Colon (tissue), 2 donors: ENCODE measurements around the gene PRRG2.

ENCODE experiments used
- FAIRE-seq: peaks from 2 replicates; lab custom pipeline; 2012; peaks lifted over from hg19 to GRCh38; lab: Jason Lieb, UNC
- donor health status: control.
- donor health status: control.

The PRRG2 gene

DNA sequence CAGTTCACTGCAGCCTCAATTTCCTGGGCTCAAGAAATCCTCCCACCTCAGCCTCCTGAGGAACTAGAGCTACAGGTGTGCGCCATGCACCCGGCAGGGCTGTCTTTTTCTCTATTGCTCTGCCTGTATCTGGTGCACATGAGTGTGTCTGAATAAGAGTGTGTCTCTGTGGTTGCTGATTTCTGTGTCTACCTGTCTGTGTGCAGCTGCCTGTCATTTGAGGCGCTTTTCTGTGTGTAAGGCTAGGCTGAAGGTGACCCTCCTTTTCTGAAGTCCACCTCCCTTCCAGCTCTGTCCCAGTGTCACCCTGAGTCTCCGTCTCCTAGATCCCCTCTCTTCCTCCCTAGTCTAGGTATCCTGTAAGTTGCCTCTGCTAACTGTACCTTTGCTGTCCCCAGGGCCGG, 8.4 kb downstream of the PRRG2 start:
- FAIRE-seq, result no peak

DNA sequence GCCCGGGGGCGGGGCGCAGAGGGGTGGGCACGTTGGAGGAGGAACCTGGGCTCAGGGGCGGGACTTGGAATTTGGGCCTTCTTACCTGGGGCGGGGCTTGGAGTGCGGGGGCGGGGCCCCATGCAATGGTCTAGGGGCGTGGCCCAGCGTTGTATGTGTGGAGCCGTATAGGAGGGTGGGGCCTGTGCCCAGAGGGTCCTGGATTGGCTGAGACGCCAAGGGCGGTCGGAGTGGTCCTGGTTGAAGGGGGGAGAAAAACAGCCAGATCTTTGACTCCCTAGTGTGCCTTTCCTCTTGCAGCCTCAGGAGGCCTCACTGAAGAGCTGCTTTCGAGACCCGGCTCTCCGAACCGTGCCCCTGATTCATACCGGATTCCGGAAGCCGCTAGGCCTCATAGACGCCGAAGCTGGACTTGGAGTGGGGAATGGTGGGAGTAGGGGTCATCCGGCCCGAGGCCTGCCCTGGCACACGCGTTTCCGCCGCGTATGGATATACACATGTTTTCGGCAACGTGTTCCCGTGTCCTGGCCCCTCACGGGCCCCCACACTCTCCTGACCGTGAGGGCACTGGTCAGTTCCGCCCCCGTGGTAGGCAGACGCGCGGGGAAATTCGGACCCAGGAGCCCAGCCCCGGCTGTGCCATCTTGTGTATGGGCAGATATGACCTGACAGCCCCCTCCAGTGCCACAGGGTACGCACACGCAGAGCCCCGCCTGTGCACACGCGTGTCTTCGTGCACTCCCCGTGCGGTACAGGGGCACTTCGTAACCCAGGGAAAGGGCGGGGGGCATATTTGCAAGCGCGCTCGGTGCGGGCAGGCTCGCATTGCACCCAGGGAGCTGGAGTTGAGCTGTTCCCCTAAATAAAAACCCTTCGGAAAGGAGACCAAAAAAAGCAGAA, 9.2 kb downstream of the PRRG2 start:
- no peak for FAIRE-seq

DNA sequence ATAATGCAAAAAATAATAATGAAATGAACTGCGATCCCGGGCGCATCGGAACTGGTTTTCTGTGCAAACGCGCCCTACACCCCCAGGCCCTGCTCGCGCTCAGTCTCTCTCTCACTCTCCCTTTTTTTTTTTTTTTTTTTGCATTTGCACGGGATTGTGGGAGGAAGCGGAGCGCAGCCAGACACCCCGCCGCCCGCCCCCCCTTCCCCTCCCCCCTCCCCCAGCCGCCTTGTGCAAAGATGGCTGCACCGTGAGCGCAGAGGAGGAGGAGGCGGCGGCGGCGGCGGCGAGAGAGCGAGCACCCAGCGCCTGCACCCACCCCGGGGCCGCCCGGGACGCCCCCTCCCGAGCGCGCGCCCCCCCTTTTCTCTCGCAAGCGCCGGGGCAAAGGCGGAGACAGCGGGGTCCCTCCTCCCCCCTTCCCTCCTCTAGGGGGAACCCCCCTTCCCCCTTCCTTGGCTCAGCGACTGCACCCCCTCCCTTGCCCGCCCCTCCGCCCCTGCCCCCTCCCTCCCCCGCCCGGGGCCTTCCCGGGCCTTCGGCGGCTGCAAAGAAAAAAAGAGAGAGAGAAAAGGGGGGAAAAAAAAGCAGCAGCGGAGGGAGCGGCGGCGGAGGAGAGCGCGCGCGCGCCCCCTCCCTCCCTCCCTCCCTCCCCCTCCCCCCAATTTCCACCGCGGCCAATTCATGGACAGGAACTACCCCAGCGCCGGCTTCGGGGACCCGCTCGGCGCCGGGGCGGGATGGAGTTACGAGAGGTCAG, 10.0 kb downstream of the PRRG2 start, which contains the start of gene PRR12:
TSS of gene PRR12 (plus strand) at position 212 of the 760 bp plus-strand sequence. CDS start at position 685, 473 bp downstream.
- FAIRE-seq, result no peak

DNA sequence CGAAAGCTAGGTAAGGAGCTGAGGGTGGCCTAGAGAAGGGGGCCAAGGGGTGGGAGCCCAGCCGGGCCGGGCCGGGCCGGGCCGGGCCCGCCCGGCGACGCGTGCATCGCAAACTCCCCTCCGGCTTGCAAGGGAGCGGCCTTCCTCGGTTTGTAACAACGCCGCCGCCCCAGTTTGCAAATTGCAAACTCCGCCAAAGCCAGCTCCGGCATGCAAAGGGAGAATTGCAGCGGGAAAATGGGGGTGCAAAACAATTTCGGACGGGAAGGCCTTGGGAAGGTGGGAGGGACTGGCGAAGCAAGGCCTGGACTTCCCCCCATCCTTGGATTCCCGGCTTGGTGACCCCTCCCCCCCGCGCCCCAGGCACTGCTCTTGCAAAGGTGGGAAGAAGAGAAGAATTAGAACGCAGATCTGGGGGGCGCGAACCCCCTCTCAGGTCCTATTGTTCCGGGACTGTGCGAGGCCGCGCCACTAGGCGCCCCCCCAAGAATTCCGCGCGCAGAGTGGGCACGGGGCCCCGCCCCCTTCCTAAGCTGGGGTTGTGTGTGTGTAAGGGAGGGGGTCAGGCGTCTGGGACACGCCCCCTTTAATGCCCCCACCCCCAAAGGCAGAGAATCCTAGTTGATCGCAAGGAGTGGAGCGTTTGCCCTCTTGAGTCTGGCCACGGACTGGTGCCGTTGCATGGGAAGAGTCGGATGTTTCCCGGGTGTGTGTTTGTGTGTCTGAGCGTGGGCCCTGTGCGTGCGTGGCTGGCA, 10.8 kb downstream of the PRRG2 start:
- no peak for FAIRE-seq

DNA sequence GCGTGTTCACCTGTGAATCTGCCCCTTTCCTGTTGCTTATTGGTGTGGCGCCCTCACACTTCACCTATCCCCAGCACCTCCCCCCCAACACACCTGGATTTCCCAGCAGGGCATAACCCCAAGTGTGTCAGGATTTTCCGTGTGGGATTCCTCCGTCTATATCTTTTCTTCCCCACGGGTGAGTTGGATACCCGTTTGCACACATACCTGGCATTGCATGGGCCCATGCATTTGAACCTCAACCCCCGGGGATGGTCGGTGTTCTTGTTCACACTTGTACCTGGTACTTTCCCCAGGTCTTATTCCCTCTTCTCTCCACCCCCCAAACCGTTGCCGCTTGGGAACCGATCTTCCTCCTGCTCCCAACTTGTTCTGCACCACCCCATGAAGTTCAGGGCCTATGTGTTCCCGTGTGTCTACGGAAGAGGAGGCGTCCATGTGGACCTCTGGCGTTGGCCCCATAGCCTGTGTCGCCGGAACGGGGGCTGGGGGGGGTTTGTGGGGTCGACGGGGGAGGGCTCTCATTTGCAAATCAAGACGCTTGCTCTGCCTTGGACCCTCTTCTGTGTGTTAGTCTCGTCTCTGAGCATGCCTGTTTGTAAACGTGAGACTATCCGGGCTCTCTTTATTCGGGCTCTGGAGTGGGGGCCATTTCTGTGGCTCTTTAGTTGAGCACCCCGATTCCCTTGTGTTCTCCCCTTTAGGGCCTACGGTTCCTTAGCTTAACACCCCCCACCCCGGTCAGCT, 11.5 kb downstream of the PRRG2 start:
- FAIRE-seq, result no peak

DNA sequence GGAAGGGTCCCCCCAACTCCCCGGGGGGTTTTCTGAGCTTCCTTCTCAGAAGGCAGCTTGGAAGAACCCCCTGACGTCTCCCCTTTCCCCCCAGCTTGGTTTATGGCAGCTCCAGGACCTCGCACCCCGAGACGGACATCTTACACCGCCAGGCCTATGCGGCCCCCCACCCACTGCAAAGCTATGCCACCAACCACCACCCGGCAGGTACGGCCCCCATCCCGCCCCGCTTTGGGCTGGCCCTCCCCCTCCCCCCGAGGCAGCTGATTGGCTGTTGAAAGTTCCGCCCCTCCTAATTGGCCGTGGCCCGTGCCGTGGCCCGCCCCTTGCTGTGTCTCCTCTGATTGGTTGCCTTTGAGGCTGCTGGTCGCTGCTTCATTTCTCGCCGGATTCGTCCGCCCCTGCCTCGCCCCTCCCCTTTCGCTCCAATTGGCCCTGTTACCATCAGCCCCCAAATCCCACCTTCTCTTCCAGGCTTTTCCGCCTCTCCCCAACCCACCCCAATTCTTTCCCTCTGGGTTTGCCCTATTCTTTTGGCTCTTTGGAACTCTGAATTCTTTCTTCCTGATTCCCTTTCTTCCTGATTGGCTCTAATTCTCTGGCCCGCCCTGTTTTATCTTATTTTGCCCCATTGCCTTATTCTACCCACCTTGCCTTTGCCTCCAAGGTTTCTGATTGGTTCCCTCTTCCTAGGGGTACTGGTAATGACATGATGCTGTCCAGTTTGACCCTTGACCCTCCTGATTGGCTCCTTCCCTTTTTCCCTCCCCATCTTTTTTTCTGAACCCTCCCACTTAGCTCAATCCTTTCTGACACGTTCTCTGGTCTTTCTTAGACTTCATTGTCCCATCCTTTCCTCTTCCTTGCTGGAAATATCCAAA, 12.4 kb downstream of the PRRG2 start:
- FAIRE-seq, result no peak

DNA sequence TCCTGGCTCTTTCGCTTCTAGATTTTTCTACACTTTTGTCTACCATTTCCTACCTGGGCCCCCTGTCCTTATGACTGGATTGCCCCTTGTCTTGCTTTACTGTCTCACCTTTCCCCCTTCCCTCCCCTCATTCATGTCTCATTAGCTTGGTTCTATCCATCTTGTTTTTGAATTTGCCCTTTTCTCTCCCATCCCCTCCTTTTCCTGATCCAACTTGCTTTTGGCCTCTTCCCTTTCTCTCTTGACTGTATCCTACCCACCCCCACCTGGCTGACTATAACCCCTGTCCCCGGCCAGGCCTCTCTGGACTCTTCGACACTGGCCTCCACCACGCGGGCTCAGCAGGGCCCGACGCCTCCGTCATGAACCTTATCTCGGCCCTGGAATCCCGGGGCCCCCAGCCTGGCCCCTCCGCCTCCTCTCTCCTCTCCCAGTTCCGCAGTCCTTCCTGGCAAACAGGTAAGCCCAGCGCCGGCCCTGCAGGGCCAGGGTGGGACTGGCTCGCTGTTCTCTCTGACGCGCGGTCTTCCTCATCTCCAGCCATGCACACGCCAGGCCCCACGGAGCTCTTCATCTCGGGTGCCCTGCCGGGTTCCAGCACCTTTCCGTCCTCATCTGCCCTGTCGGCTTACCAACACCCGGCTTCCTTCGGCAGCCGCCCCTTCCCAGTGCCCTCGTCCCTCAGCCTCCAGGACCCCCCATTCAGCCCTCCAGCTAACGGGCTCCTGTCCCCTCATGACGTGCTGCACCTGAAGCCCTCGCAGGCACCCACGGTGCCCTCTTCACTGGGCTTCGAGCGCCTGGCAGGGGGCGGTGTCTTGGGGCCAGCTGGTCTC, 13.3 kb downstream of the PRRG2 start:
- no peak for FAIRE-seq

DNA sequence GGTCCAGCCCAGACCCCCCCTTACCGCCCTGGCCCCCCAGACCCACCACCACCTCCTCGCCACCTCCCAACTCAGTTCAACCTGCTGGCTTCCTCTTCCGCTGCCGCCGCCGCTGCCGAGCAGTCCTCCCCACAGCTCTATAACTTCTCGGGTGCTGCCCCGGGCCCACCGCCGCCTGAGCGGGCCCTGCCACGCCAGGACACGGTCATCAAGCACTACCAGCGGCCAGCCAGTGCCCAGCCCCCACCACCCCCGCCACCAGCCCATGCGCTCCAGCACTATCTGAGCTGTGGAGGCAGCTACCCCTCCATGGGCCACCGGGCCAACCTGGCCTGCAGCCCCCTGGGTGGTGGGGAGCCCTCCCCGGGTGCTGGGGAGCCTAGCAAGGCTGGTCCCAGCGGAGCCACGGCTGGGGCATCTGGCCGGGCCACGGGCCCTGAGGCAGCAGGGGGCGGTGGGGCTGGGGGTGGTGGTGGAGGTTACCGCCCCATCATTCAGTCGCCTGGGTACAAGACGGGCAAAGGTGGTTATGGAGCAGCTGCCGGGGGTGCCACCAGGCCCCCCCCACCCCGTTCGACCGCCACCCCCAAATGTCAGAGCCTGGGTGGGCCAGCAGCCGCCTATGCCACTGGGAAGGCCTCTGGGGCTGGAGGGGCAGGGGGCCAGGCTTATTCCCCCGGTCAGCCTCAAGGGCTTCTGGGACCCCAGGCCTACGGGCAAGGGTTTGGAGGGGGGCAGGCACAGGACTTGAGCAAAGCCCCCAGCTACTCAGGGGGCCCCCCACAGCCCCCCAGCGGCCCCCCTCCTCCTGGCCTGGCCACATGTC, 14.1 kb downstream of the PRRG2 start:
- no peak for FAIRE-seq

DNA sequence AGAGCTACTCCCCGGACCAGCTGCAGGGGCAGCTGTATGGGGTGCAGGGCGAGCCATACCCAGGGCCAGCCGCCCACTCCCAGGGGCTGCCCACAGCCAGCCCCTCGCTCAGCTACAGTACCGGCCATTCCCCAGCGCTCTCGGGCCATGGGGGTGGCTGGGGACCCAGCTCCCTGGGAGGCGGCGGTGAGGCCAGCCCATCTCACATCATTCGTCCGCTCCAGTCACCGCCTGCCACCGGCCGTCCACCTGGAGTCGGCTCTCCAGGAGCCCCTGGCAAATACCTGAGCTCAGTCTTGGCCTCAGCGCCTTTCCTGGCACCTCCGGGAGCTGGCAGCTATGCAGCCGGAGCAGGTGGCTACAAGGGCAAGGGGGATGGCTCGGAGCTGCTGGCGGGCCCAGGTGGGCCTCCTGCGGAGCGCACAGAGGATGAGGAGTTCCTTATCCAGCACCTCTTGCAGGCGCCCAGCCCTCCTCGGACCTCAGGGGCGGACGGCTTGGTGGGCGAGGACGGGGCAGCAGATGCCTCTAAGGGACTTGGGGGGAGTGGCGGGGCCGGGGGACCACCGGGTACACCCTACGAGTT, 14.8 kb downstream of the PRRG2 start:
- no peak for FAIRE-seq

DNA sequence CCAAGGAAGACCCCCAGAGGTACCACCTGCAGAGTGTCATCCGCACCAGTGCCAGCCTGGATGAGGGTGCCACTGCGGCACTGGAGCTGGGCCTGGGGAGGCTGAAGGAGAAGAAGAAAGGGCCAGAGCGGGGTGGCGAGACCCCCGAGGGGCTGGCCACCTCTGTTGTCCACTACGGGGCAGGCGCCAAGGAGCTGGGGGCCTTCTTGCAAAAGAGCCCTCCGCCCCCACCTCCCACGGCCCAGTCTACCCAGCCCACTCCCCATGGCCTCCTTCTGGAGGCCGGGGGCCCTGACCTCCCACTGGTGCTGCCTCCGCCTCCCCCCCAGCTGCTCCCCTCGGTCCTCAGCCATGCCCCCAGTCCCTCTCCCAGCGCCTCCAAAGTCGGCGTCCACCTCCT, 15.3 kb downstream of the PRRG2 start:
- no peak for FAIRE-seq

DNA sequence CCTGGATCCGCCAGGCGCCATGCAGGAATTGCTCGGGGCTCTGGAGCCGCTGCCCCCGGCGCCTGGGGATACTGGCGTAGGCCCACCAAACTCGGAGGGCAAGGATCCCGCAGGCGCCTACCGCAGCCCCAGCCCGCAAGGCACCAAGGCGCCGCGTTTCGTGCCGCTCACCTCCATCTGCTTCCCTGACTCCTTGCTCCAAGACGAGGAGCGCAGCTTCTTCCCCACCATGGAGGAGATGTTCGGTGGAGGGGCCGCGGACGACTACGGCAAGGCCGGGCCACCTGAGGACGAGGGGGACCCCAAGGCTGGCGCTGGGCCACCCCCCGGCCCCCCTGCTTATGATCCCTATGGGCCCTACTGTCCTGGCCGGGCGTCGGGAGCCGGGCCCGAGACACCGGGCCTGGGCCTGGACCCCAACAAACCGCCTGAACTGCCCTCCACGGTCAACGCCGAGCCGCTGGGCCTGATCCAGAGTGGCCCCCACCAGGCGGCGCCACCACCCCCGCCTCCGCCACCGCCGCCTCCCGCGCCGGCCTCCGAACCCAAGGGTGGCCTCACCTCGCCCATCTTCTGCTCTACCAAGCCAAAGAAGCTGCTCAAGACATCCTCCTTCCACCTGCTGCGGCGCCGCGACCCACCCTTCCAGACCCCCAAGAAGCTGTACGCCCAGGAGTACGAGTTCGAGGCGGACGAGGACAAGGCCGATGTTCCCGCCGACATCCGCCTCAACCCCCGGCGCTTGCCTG, 16.0 kb downstream of the PRRG2 start:
- no peak for FAIRE-seq

DNA sequence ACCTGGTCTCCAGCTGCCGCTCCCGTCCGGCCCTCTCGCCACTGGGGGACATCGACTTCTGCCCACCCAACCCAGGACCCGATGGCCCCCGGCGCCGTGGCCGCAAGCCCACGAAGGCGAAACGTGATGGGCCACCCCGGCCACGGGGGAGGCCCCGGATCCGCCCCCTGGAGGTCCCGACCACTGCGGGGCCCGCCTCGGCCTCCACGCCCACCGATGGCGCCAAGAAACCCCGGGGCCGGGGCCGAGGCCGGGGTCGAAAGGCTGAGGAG, 16.5 kb downstream of the PRRG2 start:
- no peak for FAIRE-seq

DNA sequence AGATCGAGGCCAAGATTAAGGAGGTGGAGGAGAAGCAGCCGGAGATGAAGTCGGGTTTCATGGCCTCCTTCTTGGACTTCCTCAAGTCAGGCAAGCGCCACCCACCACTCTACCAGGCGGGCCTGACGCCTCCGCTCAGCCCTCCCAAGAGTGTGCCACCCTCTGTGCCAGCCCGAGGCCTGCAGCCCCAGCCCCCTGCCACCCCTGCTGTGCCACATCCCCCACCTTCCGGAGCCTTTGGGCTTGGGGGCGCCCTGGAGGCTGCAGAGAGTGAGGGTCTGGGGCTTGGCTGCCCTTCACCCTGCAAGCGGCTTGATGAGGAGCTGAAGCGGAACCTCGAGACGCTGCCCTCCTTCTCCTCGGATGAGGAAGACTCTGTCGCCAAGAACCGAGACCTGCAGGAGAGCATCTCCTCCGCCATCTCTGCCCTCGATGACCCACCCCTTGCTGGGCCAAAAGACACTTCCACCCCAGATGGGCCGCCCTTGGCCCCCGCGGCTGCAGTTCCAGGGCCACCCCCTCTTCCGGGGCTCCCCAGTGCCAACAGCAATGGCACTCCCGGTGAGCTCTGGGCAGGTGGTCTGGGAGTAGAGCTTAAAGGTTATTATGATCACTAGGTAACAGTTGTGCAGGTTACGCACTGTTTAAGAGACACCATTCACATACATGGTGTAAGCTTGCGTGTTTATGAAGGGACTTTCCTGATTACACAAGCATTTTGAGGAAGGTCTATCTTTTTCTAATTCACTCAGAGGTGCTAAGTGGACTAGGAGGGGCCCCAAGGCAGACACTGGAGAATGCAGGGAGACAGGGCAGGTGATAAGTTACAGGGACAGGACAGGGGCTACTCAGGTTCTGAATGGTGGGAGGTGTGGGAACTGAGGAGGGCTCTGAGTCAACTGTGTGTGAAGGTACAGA, 18.5 kb downstream of the PRRG2 start:
- FAIRE-seq, result no peak

DNA sequence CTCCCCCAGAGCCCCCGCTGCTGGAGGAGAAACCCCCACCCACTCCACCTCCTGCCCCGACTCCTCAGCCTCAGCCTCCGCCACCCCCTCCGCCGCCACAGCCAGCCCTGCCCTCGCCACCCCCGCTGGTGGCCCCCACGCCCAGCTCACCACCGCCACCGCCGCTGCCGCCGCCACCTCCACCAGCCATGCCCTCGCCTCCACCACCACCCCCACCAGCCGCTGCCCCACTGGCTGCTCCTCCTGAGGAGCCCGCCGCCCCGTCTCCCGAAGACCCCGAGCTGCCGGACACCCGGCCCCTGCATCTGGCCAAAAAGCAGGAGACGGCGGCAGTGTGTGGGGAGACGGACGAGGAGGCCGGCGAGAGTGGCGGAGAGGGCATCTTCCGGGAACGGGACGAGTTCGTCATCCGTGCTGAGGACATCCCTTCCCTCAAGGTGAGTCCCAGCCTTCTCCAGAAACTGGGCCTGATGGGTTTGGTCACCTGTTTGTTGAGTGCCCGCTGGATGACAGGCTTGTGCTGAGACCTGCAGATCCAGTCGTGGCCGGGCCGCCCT, 20.4 kb downstream of the PRRG2 start:
- no peak for FAIRE-seq

DNA sequence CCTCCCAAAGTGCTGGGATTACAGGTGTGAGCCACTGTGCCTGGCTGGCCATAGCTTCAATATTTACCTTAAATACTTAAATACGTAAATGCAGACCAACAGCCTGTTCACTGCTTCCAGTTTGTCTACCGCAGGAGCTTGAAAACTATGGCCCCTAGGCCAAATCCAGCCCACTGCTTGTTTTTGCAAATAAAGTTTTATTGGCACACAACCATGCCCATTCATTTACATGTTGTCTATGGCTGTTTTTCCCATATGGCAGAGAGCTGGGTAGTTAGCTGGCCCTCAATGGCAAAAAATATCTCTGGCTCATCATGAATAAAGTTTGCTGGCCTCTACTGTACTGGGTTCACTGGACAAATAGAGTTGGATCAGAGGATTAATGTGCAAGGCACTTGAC, 21.7 kb downstream of the PRRG2 start:
- no peak for FAIRE-seq

DNA sequence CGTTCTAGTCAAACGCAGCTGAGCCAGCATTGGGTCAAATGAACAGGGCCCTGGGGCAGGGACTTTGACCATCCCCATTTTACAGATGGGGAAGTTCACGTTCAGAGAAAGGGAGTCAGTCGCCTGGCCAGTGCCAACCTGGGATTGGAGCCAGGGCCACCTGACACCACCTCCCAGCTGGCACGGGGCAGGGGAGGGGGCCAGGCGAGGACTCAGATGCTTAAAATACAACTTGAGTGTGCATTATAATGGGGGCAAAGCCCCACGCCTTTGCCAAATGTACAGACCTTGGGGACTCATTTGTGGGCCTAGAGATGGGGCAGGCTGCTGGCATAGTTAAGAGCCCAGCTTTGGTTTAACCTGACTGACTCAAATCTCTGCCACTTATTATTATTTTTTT, 24.5 kb downstream of the PRRG2 start:
- no peak for FAIRE-seq
